IMR-90 (cell line): ENCODE results near the gene INPP5B. TPM values are rescaled to one million over a fixed set of nuclear protein-coding genes. Genes with fewer than 3 reads are reported as not detected.

ENCODE experiments used
- ATAC-seq: fragments of 200-7000 bp; cut with Tn5 transposase; 2 replicates; pipeline ENCODE4 v1.9.1; 2020; ENCODE audit warnings: low read depth, mild to moderate bottlenecking, moderate library complexity
- BruUV-seq: library from RNA; stranded (reverse); fragments of 400-500 nt; replicated peaks from 2 replicates; lab custom pipeline; 2021; lab: Mats Ljungman, UMichigan
- CTCF ChIA-PET: fragments of 300-600 bp; formaldehyde crosslinking; extraction: SDS; loops from one replicate; lab custom pipeline; 2021; ENCODE audit warnings: antibody characterized with exemption; lab: Yijun Ruan, JAX
- POLR2A ChIA-PET: fragments of 300-600 bp; sonication (Branson Sonifier 250); formaldehyde crosslinking; loops from one replicate; lab custom pipeline; 2022; ENCODE audit warnings: antibody characterized with exemption; ENCODE audit not compliant: unreplicated experiment; lab: Charles Lee
- DNase-seq: peaks from one replicate; pipeline ENCODE4 v3.0.0; 2013
- H2AFZ ChIP-seq: replicated peaks from 2 replicates; pipeline ENCODE3; 2013; ENCODE audit warnings: low read length, mild to moderate bottlenecking; ENCODE audit not compliant: poor library complexity
- H2AK5ac ChIP-seq: 2 replicates; pipeline ENCODE4 v1.6.1; 2013; ENCODE audit warnings: low read depth, low read length, inconsistent platforms
- H2AK9ac ChIP-seq: replicated peaks from 2 replicates; pipeline ENCODE3; 2013; ENCODE audit warnings: mild to moderate bottlenecking, low read depth, low read length, moderate library complexity; ENCODE audit not compliant: poor library complexity
- H2BK120ac ChIP-seq: 2 replicates; pipeline ENCODE4 v1.6.1; 2013; ENCODE audit warnings: low read depth, low read length, inconsistent platforms
- H2BK15ac ChIP-seq: 3 replicates; pipeline ENCODE4 v1.6.1; 2013; ENCODE audit warnings: low read depth, low read length, inconsistent platforms
- H2BK20ac ChIP-seq: 2 replicates; pipeline ENCODE4 v1.6.1; 2013; ENCODE audit warnings: low read depth, mild to moderate bottlenecking, inconsistent platforms, low read length, moderate library complexity
- H2BK5ac ChIP-seq: 2 replicates; pipeline ENCODE4 v1.6.1; 2013; ENCODE audit warnings: mild to moderate bottlenecking, low read depth, low read length, inconsistent platforms; ENCODE audit not compliant: poor library complexity, severe bottlenecking
- H3K14ac ChIP-seq: replicated peaks from 2 replicates; pipeline ENCODE4 v1.6.1; 2013; ENCODE audit warnings: low read depth, low read length, inconsistent platforms
- H3K18ac ChIP-seq: 2 replicates; pipeline ENCODE4 v1.6.1; 2013; ENCODE audit warnings: low read depth, low read length, control low read depth
- H3K23ac ChIP-seq: 2 replicates; pipeline ENCODE4 v1.6.1; 2013; ENCODE audit warnings: low read depth, low read length, inconsistent platforms
- H3K27ac ChIP-seq: 2 replicates; pipeline ENCODE4 v1.5.1; 2013; ENCODE audit warnings: mild to moderate bottlenecking, control low read depth, low read length; ENCODE audit not compliant: insufficient read depth
- H3K27me3 ChIP-seq: 2 replicates; pipeline ENCODE4 v1.6.1; 2013; ENCODE audit warnings: low read length; ENCODE audit not compliant: control insufficient read depth, insufficient read depth
- H3K36me3 ChIP-seq: 2 replicates; pipeline ENCODE4 v1.6.1; 2013; ENCODE audit warnings: low read length, mixed read lengths; ENCODE audit not compliant: control insufficient read depth, insufficient read depth
- H3K4ac ChIP-seq: 2 replicates; pipeline ENCODE4 v1.6.1; 2013; ENCODE audit warnings: low read depth, low read length, inconsistent platforms
- H3K4me1 ChIP-seq: 2 replicates; pipeline ENCODE4 v1.6.1; 2013; ENCODE audit warnings: low read length, mixed read lengths; ENCODE audit not compliant: control insufficient read depth, insufficient read depth
- H3K4me2 ChIP-seq: 2 replicates; pipeline ENCODE4 v1.6.1; 2013; ENCODE audit warnings: low read depth, mild to moderate bottlenecking, control low read depth, low read length, moderate library complexity
- H3K4me3 ChIP-seq: 2 replicates; pipeline ENCODE4 v1.5.1; 2013; ENCODE audit warnings: low read depth, mild to moderate bottlenecking, control low read depth, low read length, moderate library complexity; ENCODE audit not compliant: insufficient read depth
- H3K56ac ChIP-seq: 2 replicates; pipeline ENCODE4 v1.6.1; 2013; ENCODE audit warnings: low read length, inconsistent platforms; ENCODE audit not compliant: insufficient read depth; ENCODE audit errors: extremely low read depth
- H3K79me1 ChIP-seq, 2 experiments: 2 replicates each; pipeline ENCODE4 v1.6.1; 2013; ENCODE audit warnings: low read length in 2 of 2, inconsistent platforms in 1 of 2, low read depth in 1 of 2
- H3K9ac ChIP-seq: 2 replicates; pipeline ENCODE4 v1.6.1; 2013; ENCODE audit warnings: low read depth, low read length, control low read depth
- H3K9me1 ChIP-seq: 2 replicates; pipeline ENCODE4 v1.6.1; 2013; ENCODE audit warnings: low read length, inconsistent platforms; ENCODE audit not compliant: insufficient read depth
- H3K9me3 ChIP-seq: 2 replicates; pipeline ENCODE4 v1.6.1; 2013; ENCODE audit warnings: low read length; ENCODE audit not compliant: control insufficient read depth, insufficient read depth
- H4K20me1 ChIP-seq: 2 replicates; pipeline ENCODE4 v1.6.1; 2013; ENCODE audit warnings: low read length, inconsistent platforms; ENCODE audit not compliant: insufficient read depth
- H4K5ac ChIP-seq: 2 replicates; pipeline ENCODE4 v1.6.1; 2013; ENCODE audit warnings: mild to moderate bottlenecking, low read depth, low read length, control low read depth
- H4K8ac ChIP-seq, 2 experiments: 2 replicates each; pipeline ENCODE4 v1.6.1; 2013; ENCODE audit warnings: low read depth in 2 of 2, low read length in 2 of 2, control low read depth in 1 of 2, inconsistent platforms in 1 of 2
- H4K91ac ChIP-seq: 2 replicates; pipeline ENCODE4 v1.6.1; 2013; ENCODE audit warnings: low read depth, low read length, inconsistent platforms; ENCODE audit not compliant: insufficient read depth
- CEBPB ChIP-seq: IDR thresholded peaks from 2 replicates; pipeline ENCODE4 v1.6.1; 2012; ENCODE audit warnings: low read depth, low read length, improper control_type of control experiment
- whole genome bisulfite sequencing, 2 experiments: methylation state at CpG; one replicate each; pipeline versions ENCODE4 v1.1.5 to v1.1.7; 2013; ENCODE audit warnings: missing lambda C conversion rate in 2 of 2; ENCODE audit not compliant: insufficient read length in 1 of 2; ENCODE audit errors: extremely low coverage in 2 of 2; 5-methylcytosine and 5-hydroxymethylcytosine counted together
- dilution Hi-C: fragments of 300-500 bp; cut with HindIII; formaldehyde crosslinking; loops from one replicate; pipeline ENCODE4 v1.14.3; 2018; ENCODE audit warnings: low sequenced_read_pairs; ENCODE audit not compliant: unreplicated experiment
- in situ Hi-C: fragments of 300-500 bp; cut with MboI; formaldehyde crosslinking; loops from 3 replicates; pipeline ENCODE4 v1.14.3; 2019; ENCODE audit warnings: low sequenced_read_pairs, inconsistent platforms, mixed read lengths
- intact Hi-C: fragments of 100-400 bp; cut with micrococcal nuclease; formaldehyde crosslinking; loops from 2 replicates; pipeline ENCODE4 v1.10.0; 2022
- polyA plus RNA-seq, 3 experiments: library from polyadenylated mRNA; depleted of rRNA; stranded (reverse); fragments of >200 nt; gene quantifications; 2 replicates each; pipeline ENCODE4 v1.2.3, GENCODE V29; 2012; ENCODE audit warnings: low replicate concordance in 1 of 3
- total RNA-seq: library from RNA; depleted of rRNA; stranded (reverse); fragments of >200 nt; gene quantifications from 2 replicates; pipeline ENCODE4 v1.2.3, GENCODE V29; 2012

Gene INPP5B
- total and polyA plus RNA-seq, 2 of the 4 experiments (the other 2 are of a cell fraction): 9.4 to 20.4 TPM

GRCh38 chr1:37868466-37868865, 78.4 kb downstream of the INPP5B start:
- H3K27ac ChIP-seq: no peak overlapping the region
- H3K23ac ChIP-seq: no peak overlapping the region
- ATAC-seq (no peak), DNase-seq (no peak)
- ChIA-PET CTCF (no interaction called here), POLR2A (no interaction called here)
- no peak overlapping the region for H2BK120ac ChIP-seq
- intact Hi-C loops: no loop called here
- H4K8ac ChIP-seq: no peak overlapping the region
- no peak overlapping the region for H3K56ac ChIP-seq
- no peak overlapping the region for H2AK5ac ChIP-seq
- H3K14ac ChIP-seq: no peak overlapping the region
- H3K4me1 ChIP-seq: 0 out of 2 replicates have a peak, but pooled peaks cover 2% of the 10 kb centered on the region
- H3K4ac ChIP-seq: no peak overlapping the region
- no peak overlapping the region for H2AFZ ChIP-seq
- H3K9me1 ChIP-seq: peaks cover 8% of the 10 kb centered on the region
- no peak overlapping the region for H3K9ac ChIP-seq
- no TSS peak for BruUV-seq
- H4K20me1 ChIP-seq: no peaks in the 10 kb centered on the region
- H2BK20ac ChIP-seq: no peak overlapping the region
- in situ Hi-C loops: loop anchor here (5.0 kb wide), 1 partner anchor 114 kb away; no protein-coding TSS in a partner anchor
- no peak overlapping the region for H4K91ac ChIP-seq
- dilution Hi-C loops: no loop called here
- no peak overlapping the region for H3K4me2 ChIP-seq
- H3K4me3 ChIP-seq: no peak overlapping the region
- peaks cover 0 to 6% of the 10 kb centered on the region in 2 experiments; a peak in 2 of 4 replicates for H3K79me1 ChIP-seq
- peaks cover 48% of the 10 kb centered on the region for H3K36me3 ChIP-seq
- no peak for TF ChIP-seq CEBPB
- H2AK9ac ChIP-seq: no peak overlapping the region
- H3K18ac ChIP-seq: no peak overlapping the region
- WGBS, 2 experiments: 100% methylated on average over 1 of the region's 2 CpGs; no CpG with 5 or more reads in 1 of the 2 experiments
- H2BK5ac ChIP-seq: no peak overlapping the region
- no peaks in the 10 kb centered on the region for H3K27me3 ChIP-seq
- no peak overlapping the region for H2BK15ac ChIP-seq
- H3K9me3 ChIP-seq: no peaks in the 10 kb centered on the region
- H4K5ac ChIP-seq: no peak overlapping the region
